HG03064 (cell line): Measurements from ENCODE around the gene DEPP1.

Source experiments
- ATAC-seq: cut with Tn5 transposase; IDR thresholded peaks from one replicate; pipeline ENCODE4 v1.9.1; 2021; ENCODE audit warnings: low read depth; ENCODE audit not compliant: unreplicated experiment

The DEPP1 gene

GRCh38 chr10:44993922-44994751, 15.5 kb upstream of the DEPP1 start:
- no peak for ATAC-seq

- no peak for ATAC-seq
Observed at GRCh38 chr10:44993226-44993921, 14.8 kb upstream of the DEPP1 start.

- ATAC-seq: no peak
Observed at GRCh38 chr10:44992732-44993225, 14.2 kb upstream of the DEPP1 start.

- no peak for ATAC-seq
Observed at GRCh38 chr10:44992070-44992731, 13.6 kb upstream of the DEPP1 start.

GRCh38 chr10:44991571-44991970, 13.0 kb upstream of the DEPP1 start:
- no peak for ATAC-seq

- no peak for ATAC-seq
Observed at GRCh38 chr10:44990965-44991364, 12.4 kb upstream of the DEPP1 start.

GRCh38 chr10:44990302-44990655, 11.7 kb upstream of the DEPP1 start:
- ATAC-seq: no peak

GRCh38 chr10:44989597-44990301, 11.1 kb upstream of the DEPP1 start:
- no peak for ATAC-seq

- ATAC-seq: no peak
Observed at GRCh38 chr10:44988957-44989585, 10.5 kb upstream of the DEPP1 start.

GRCh38 chr10:44986670-44987069, 8.1 kb upstream of the DEPP1 start:
- ATAC-seq: no peak

GRCh38 chr10:44986179-44986578, 7.6 kb upstream of the DEPP1 start:
- ATAC-seq: no peak

- ATAC-seq: no peak
Observed at GRCh38 chr10:44985175-44985681, 6.6 kb upstream of the DEPP1 start.

- ATAC-seq: no peak
Observed at GRCh38 chr10:44984671-44985101, 6.1 kb upstream of the DEPP1 start.

- no peak for ATAC-seq
Observed at GRCh38 chr10:44983895-44984278, 5.3 kb upstream of the DEPP1 start.

- ATAC-seq: no peak
Observed at GRCh38 chr10:44983066-44983894, 4.7 kb upstream of the DEPP1 start.

- ATAC-seq: no peak
Observed at GRCh38 chr10:44982496-44982895, 3.9 kb upstream of the DEPP1 start.

- ATAC-seq: peak; percentile 34
Observed at GRCh38 chr10:44982114-44982460, 3.5 kb upstream of the DEPP1 start.

GRCh38 chr10:44981172-44982113, 2.8 kb upstream of the DEPP1 start:
- peak; percentile 37 for ATAC-seq
